Activated CD4-positive, alpha-beta memory T cell treated with anti-CD3 and anti-CD28 coated beads, Interleukin-2, amount 10 ng/mL, durations not matched to agents 7 days and 5 days (primary cell): ENCODE data around the gene TMEM14B. TPM values are rescaled to one million over a fixed set of nuclear protein-coding genes. Genes with fewer than 3 reads are reported as not detected.
"Not testable (repeated sequence)": the region's sequence is repeated elsewhere in the genome, so short reads cannot be mapped to it uniquely, and the experiment has no call there.

Experiments used
- CTCF ChIA-PET: fragments of 350-600 bp; sonication (Branson Sonifier 250); formaldehyde crosslinking; loops from one replicate; lab custom pipeline; 2021; ENCODE audit warnings: antibody characterized with exemption, inconsistent platforms; lab: Charles Lee
- POLR2A ChIA-PET: fragments of 350-600 bp; sonication (Branson Sonifier 250); formaldehyde crosslinking; loops from one replicate; lab custom pipeline; 2021; ENCODE audit warnings: antibody characterized with exemption; lab: Charles Lee
- DNase-seq: peaks from one replicate; pipeline ENCODE4 v3.0.0-alpha.2; 2020
- H3K27ac Mint-ChIP-seq: one replicate; pipeline ENCODE4 v1.8.0; 2021; ENCODE audit warnings: mild to moderate bottlenecking, mixed read lengths
- H3K27me3 Mint-ChIP-seq: one replicate; pipeline ENCODE4 v1.8.0; 2021; ENCODE audit warnings: mixed read lengths
- H3K36me3 Mint-ChIP-seq: one replicate; pipeline ENCODE4 v1.8.0; 2021; ENCODE audit warnings: low read depth, mixed read lengths
- H3K4me1 Mint-ChIP-seq: one replicate; pipeline ENCODE4 v1.8.0; 2021; ENCODE audit warnings: mixed read lengths
- H3K4me3 Mint-ChIP-seq: one replicate; pipeline ENCODE4 v1.8.0; 2021; ENCODE audit warnings: mild to moderate bottlenecking, mixed read lengths
- H3K9me3 Mint-ChIP-seq: one replicate; pipeline ENCODE4 v1.8.0; 2021; ENCODE audit warnings: mixed read lengths
- total RNA-seq, 2 experiments: library from RNA; stranded (reverse); gene quantifications; one replicate each; pipeline ENCODE4 v1.2.3, GENCODE V29; 2021

The TMEM14B gene
- total RNA-seq, 2 experiments from 2014 or later, result 81.5 to 83.6 TPM

GRCh38 chr6:10725044-10725443 is 22.6 kb upstream of the TMEM14B start:
- POLR2A ChIA-PET, result interaction anchor here (1.6 to 2.2 kb wide), 2 partner anchors 22 to 30 kb away, joined by 6 to 9 read pairs; partner anchors contain the start of genes C6orf52, PAK1IP1 and TMEM14B
- no peak overlapping the region for H3K27ac Mint-ChIP-seq

GRCh38 chr6:10725716-10726115 is 21.9 kb upstream of the TMEM14B start:
- Mint-ChIP-seq H3K36me3 (peaks cover 40% of the 10 kb centered on the region), H3K9me3 (no peaks in the 10 kb centered on the region), H3K4me1 (peaks cover 46% of the 10 kb centered on the region), H3K27ac (no peak overlapping the region), H3K4me3 (no peak overlapping the region), H3K27me3 (no peaks in the 10 kb centered on the region)
- ChIA-PET POLR2A (interaction anchor here (1.3 to 2.2 kb wide), 2 partner anchors 21 to 23 kb away, joined by 3 to 6 read pairs; partner anchors contain the start of gene TMEM14B), CTCF (interaction anchor here (1.2 kb wide), 1 partner anchor 14 kb away, joined by 3 read pairs; no protein-coding TSS in a partner anchor)
- no peak for DNase-seq

More at GRCh38 chr6:10725044-10725443, 22.6 kb upstream of the TMEM14B start:
- Mint-ChIP-seq H3K36me3 (peaks cover 35% of the 10 kb centered on the region), H3K4me3 (no peak overlapping the region), H3K4me1 (peaks cover 46% of the 10 kb centered on the region), H3K27me3 (no peaks in the 10 kb centered on the region), H3K9me3 (no peaks in the 10 kb centered on the region)
- DNase-seq, result no peak
- CTCF ChIA-PET, result no interaction called here

GRCh38 chr6:10730254-10730653 is 17.4 kb upstream of the TMEM14B start:
- Mint-ChIP-seq H3K4me1 (peaks cover 8% of the 10 kb centered on the region), H3K4me3 (no peak overlapping the region), H3K9me3 (no peaks in the 10 kb centered on the region), H3K27ac (no peak overlapping the region), H3K36me3 (peaks cover 36% of the 10 kb centered on the region), H3K27me3 (no peaks in the 10 kb centered on the region)
- no peak for DNase-seq
- ChIA-PET POLR2A (interaction anchor here (1.6 kb wide), 1 partner anchor 10 kb away, joined by 4 read pairs; no protein-coding TSS in a partner anchor), CTCF (no interaction called here)

GRCh38 chr6:10733151-10733715 is 14.4 kb upstream of the TMEM14B start:
- peaks cover 21% of the 10 kb centered on the region for H3K36me3 Mint-ChIP-seq
- H3K4me1 Mint-ChIP-seq, result no peaks in the 10 kb centered on the region
- POLR2A ChIA-PET, result interaction anchor here (1.0 to 1.7 kb wide), 2 partner anchors 10 to 13 kb away, joined by 3 to 4 read pairs; partner anchors contain the start of gene TMEM14C
- H3K9me3 Mint-ChIP-seq, result no peaks in the 10 kb centered on the region
- CTCF ChIA-PET, result no interaction called here
- H3K4me3 Mint-ChIP-seq, result no peak overlapping the region
- no peak for DNase-seq
- H3K27ac Mint-ChIP-seq, result no peak overlapping the region
- H3K27me3 Mint-ChIP-seq, result no peaks in the 10 kb centered on the region

- ChIA-PET CTCF (no interaction called here), POLR2A (interaction anchor here (1.0 to 1.7 kb wide), 2 partner anchors 11 to 13 kb away, joined by 3 to 4 read pairs; partner anchors contain the start of gene TMEM14C)
Observed at GRCh38 chr6:10733863-10734262, 13.7 kb upstream of the TMEM14B start.

GRCh38 chr6:10736731-10737130 is 10.9 kb upstream of the TMEM14B start:
- H3K4me3 Mint-ChIP-seq, result no peak overlapping the region
- no peak overlapping the region for H3K27ac Mint-ChIP-seq
- POLR2A ChIA-PET, result interaction anchor here (1.1 kb wide), 1 partner anchor 15 kb away, joined by 3 read pairs; no protein-coding TSS in a partner anchor
- peaks cover 10% of the 10 kb centered on the region for H3K36me3 Mint-ChIP-seq
- no peak for DNase-seq
- CTCF ChIA-PET, result interaction anchor here (0.7 to 1.3 kb wide), 2 partner anchors 9 to 11 kb away, joined by 3 to 4 read pairs; partner anchors contain the start of gene TMEM14B
- H3K27me3 Mint-ChIP-seq, result no peaks in the 10 kb centered on the region
- no peaks in the 10 kb centered on the region for H3K4me1 Mint-ChIP-seq
- no peaks in the 10 kb centered on the region for H3K9me3 Mint-ChIP-seq

More at GRCh38 chr6:10733863-10734262, 13.7 kb upstream of the TMEM14B start:
- Mint-ChIP-seq H3K4me1 (no peaks in the 10 kb centered on the region), H3K9me3 (no peaks in the 10 kb centered on the region), H3K27ac (no peak overlapping the region), H3K4me3 (no peak overlapping the region), H3K36me3 (peaks cover 14% of the 10 kb centered on the region), H3K27me3 (no peaks in the 10 kb centered on the region)
- no peak for DNase-seq

GRCh38 chr6:10740061-10740460 is 7.5 kb upstream of the TMEM14B start:
- POLR2A ChIA-PET, result no interaction called here
- Mint-ChIP-seq H3K36me3 (peaks cover 7% of the 10 kb centered on the region), H3K4me1 (peaks cover 1% of the 10 kb centered on the region), H3K27ac (no peak overlapping the region), H3K4me3 (no peak overlapping the region), H3K27me3 (no peaks in the 10 kb centered on the region), H3K9me3 (no peaks in the 10 kb centered on the region)
- no peak for DNase-seq
- CTCF ChIA-PET, result interaction anchor here (1.2 kb wide), 1 partner anchor 34 kb away, joined by 5 read pairs; no protein-coding TSS in a partner anchor

GRCh38 chr6:10741643-10742042 is 6.0 kb upstream of the TMEM14B start:
- H3K27ac Mint-ChIP-seq, DNase-seq, H3K27me3 Mint-ChIP-seq, CTCF ChIA-PET, H3K36me3 Mint-ChIP-seq, H3K4me3 Mint-ChIP-seq, H3K9me3 Mint-ChIP-seq: not testable (repeated sequence)
- POLR2A ChIA-PET, result interaction anchor here (1.1 to 1.4 kb wide), 2 partner anchors 18 to 22 kb away, joined by 3 read pairs; no protein-coding TSS in a partner anchor
- peaks cover 11% of the 10 kb centered on the region for H3K4me1 Mint-ChIP-seq

- POLR2A ChIA-PET, result interaction anchor here (1.1 to 1.5 kb wide), 4 partner anchors 18 to 23 kb away, joined by 3 to 5 read pairs (median 4); partner anchors contain the start of gene TMEM14C
Observed at GRCh38 chr6:10742251-10742650, 5.4 kb upstream of the TMEM14B start.

GRCh38 chr6:10743515-10743914 is 4.1 kb upstream of the TMEM14B start:
- no peaks in the 10 kb centered on the region for H3K9me3 Mint-ChIP-seq
- ChIA-PET CTCF (no interaction called here), POLR2A (interaction anchor here (1.5 to 1.6 kb wide), 2 partner anchors 19 to 23 kb away, joined by 3 to 5 read pairs; no protein-coding TSS in a partner anchor)
- H3K27me3 Mint-ChIP-seq, result no peaks in the 10 kb centered on the region
- no peak overlapping the region for H3K4me3 Mint-ChIP-seq
- H3K36me3 Mint-ChIP-seq, result peaks cover 7% of the 10 kb centered on the region
- peaks cover 19% of the 10 kb centered on the region for H3K4me1 Mint-ChIP-seq
- no peak for DNase-seq
- H3K27ac Mint-ChIP-seq, result no peak overlapping the region

More at GRCh38 chr6:10742251-10742650, 5.4 kb upstream of the TMEM14B start:
- Mint-ChIP-seq H3K4me1 (peaks cover 15% of the 10 kb centered on the region), H3K9me3 (no peaks in the 10 kb centered on the region), H3K27ac (no peak overlapping the region), H3K4me3 (no peak overlapping the region), H3K36me3 (peaks cover 7% of the 10 kb centered on the region), H3K27me3 (no peaks in the 10 kb centered on the region)
- no peak for DNase-seq
- CTCF ChIA-PET, result no interaction called here

GRCh38 chr6:10745116-10745515 is 2.5 kb upstream of the TMEM14B start:
- H3K4me1 Mint-ChIP-seq, result peaks cover 35% of the 10 kb centered on the region

GRCh38 chr6:10746915-10747250 is 722 bp upstream of the TMEM14B start:
- Mint-ChIP-seq H3K9me3 (no peaks in the 10 kb centered on the region), H3K27me3 (no peaks in the 10 kb centered on the region), H3K36me3 (peaks cover 22% of the 10 kb centered on the region), H3K27ac (peak overlapping the region; percentile 90), H3K4me1 (peaks cover 50% of the 10 kb centered on the region), H3K4me3 (peak overlapping the region; percentile 93)
- CTCF ChIA-PET, result interaction anchor here (0.8 to 3.9 kb wide), 8 partner anchors 9 to 268 kb away, joined by 3 to 18 read pairs (median 3); partner anchors contain the start of genes C6orf52 and PAK1IP1
- no peak for DNase-seq
- POLR2A ChIA-PET, result interaction anchor here (1.1 to 4.7 kb wide), 9 partner anchors 9 to 218 kb away, joined by 4 to 86 read pairs (median 9); partner anchors contain the start of genes C6orf52, MAK, PAK1IP1 and TMEM14C

More at GRCh38 chr6:10745116-10745515, 2.5 kb upstream of the TMEM14B start:
- peaks cover 13% of the 10 kb centered on the region for H3K36me3 Mint-ChIP-seq
- H3K4me3 Mint-ChIP-seq, result no peak overlapping the region
- ChIA-PET CTCF (no interaction called here), POLR2A (no interaction called here)
- no peak for DNase-seq
- H3K9me3 Mint-ChIP-seq, result no peaks in the 10 kb centered on the region
- no peaks in the 10 kb centered on the region for H3K27me3 Mint-ChIP-seq
- H3K27ac Mint-ChIP-seq, result no peak overlapping the region

- peaks cover 40% of the 10 kb centered on the region for H3K36me3 Mint-ChIP-seq
- H3K4me1 Mint-ChIP-seq, result peaks cover 61% of the 10 kb centered on the region
- H3K9me3 Mint-ChIP-seq, result no peaks in the 10 kb centered on the region
- H3K4me3 Mint-ChIP-seq, result peak overlapping the region; percentile 93
- H3K27me3 Mint-ChIP-seq, result no peaks in the 10 kb centered on the region
- H3K27ac Mint-ChIP-seq, result no peak overlapping the region
- DNase-seq, result no peak
- CTCF ChIA-PET, result interaction anchor here (3.9 kb wide), 1 partner anchor 10 kb away, joined by 18 read pairs; no protein-coding TSS in a partner anchor
- POLR2A ChIA-PET, result interaction anchor here (0.9 to 4.7 kb wide), 4 partner anchors 8 to 56 kb away, joined by 3 to 86 read pairs (median 22); partner anchors contain the start of genes C6orf52, PAK1IP1 and TMEM14C
Observed at GRCh38 chr6:10749734-10750133, 2.1 kb downstream of the TMEM14B start.
